ENCODE data around the gene CYP4F3. TPM values are rescaled to one million over a fixed set of nuclear protein-coding genes. Genes with fewer than 3 reads are reported as not detected.

CYP4F3 gene
- total and polyA plus RNA-seq, 2 of the 13 experiments (the other 11 are each of a cell fraction or from before 2014, with no cell fraction given), result 17.8 to 22.8 TPM

DNA sequence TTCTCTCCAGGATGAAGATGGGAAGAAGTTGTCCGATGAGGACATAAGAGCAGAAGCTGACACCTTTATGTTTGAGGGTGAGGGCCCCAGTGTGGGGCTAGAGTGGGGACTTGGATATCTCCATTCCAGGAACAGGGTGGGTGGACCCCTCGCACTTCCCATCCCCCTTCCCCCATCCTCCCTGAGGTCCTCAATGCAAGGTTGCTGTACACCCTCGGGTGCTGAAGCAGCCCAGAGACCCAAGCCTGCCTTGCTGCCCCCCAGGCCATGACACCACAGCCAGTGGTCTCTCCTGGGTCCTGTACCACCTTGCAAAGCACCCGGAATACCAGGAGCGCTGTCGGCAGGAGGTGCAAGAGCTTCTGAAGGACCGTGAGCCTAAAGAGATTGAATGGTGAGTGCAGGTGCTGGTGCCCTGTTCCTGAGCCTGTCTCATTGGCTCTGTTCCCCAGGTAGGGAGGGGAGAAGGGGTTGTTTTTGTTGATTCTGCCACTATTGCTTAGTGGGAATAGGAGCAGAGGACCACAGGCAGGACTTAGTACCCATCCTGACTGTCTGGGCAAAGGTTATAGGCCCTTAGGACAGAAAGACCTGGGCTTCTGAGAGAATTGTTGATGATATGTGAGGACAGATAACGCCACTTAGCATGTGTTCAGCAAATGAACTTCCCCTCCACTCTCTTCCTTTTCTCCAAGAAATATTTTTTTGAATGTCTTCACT, 12.0 kb downstream of the CYP4F3 start:
- intact Hi-C loops (cut with micrococcal nuclease; ENCODE audit: unreplicated experiment) (no loop called here), in situ Hi-C loops (cut with HindIII; ENCODE audit: extremely low pct_ligation_motif_present, low pct_unique_long_range_greater_than_20kb) (no loop called here)
- POLR2A ChIA-PET, result no interaction called here
- no TSS peak for BruUV-seq (replicated peaks)
- Histone ChIP-seq H3K4me3 (replicated peaks in 1 of 3; ENCODE audit: insufficient read depth in 1 of 3, low read depth in 2 of 3, low read length in 3 of 3) (no peak overlapping the region), H3K4me1 (ENCODE audit: insufficient read depth, low read length) (no peaks in the 10 kb centered on the region), H4K20me1 (ENCODE audit: insufficient read depth, low read length) (no peaks in the 10 kb centered on the region), H2AFZ (ENCODE audit: low read length) (no peak overlapping the region), H3K9ac (ENCODE audit: insufficient read depth, low read depth, low read length) (no peak overlapping the region), H3K36me3 (replicated peaks in 1 of 2; ENCODE audit: control insufficient read depth in 1 of 2, insufficient read depth in 2 of 2, low read length in 2 of 2) (peaks cover 2 to 23% of the 10 kb centered on the region in 2 experiments; a peak in 4 of 5 replicates), H3K4me2 (ENCODE audit: low read depth, low read length) (no peak overlapping the region), H3K9me3 (ENCODE audit: low read length) (no peaks in the 10 kb centered on the region), H3K27ac (ENCODE audit: extremely low read length, insufficient read depth, low read length) (no peak overlapping the region), H3K27me3 (ENCODE audit: control insufficient read depth in 1 of 2, insufficient read depth in 2 of 2, low read length in 2 of 2) (no peaks in the 10 kb centered on the region), H3K79me2 (ENCODE audit: insufficient read depth, low read length) (no peaks in the 10 kb centered on the region)
- TF ChIP-seq SNAPC2 (CRISPR knock-in tag; IDR thresholded peaks at IDR 0.05) (no peak), HOXA9 (CRISPR knock-in tag; IDR thresholded peaks at IDR 0.05; ENCODE audit: borderline replicate concordance) (no peak), ZNF431 (CRISPR knock-in tag; IDR thresholded peaks at IDR 0.05; ENCODE audit: borderline replicate concordance, low read depth) (no peak), ZNF383 (CRISPR knock-in tag; IDR thresholded peaks at IDR 0.05; ENCODE audit: borderline replicate concordance) (no peak), REL (CRISPR knock-in tag; conservative IDR thresholded peaks at IDR 0.05) (no peak), ATRX (CRISPR knock-in tag; IDR thresholded peaks at IDR 0.05; ENCODE audit: borderline replicate concordance) (no peak)
- TF ChIP-seq, protein P1, sequence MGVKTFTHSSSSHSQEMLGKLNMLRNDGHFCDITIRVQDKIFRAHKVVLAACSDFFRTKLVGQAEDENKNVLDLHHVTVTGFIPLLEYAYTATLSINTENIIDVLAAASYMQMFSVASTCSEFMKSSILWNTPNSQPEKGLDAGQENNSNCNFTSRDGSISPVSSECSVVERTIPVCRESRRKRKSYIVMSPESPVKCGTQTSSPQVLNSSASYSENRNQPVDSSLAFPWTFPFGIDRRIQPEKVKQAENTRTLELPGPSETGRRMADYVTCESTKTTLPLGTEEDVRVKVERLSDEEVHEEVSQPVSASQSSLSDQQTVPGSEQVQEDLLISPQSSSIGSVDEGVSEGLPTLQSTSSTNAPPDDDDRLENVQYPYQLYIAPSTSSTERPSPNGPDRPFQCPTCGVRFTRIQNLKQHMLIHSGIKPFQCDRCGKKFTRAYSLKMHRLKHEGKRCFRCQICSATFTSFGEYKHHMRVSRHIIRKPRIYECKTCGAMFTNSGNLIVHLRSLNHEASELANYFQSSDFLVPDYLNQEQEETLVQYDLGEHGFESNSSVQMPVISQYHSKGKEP (CRISPR knock-in tag; IDR thresholded peaks at IDR 0.05), result no peak
- TF ChIP-seq, protein P2, sequence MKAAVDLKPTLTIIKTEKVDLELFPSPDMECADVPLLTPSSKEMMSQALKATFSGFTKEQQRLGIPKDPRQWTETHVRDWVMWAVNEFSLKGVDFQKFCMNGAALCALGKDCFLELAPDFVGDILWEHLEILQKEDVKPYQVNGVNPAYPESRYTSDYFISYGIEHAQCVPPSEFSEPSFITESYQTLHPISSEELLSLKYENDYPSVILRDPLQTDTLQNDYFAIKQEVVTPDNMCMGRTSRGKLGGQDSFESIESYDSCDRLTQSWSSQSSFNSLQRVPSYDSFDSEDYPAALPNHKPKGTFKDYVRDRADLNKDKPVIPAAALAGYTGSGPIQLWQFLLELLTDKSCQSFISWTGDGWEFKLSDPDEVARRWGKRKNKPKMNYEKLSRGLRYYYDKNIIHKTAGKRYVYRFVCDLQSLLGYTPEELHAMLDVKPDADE (CRISPR knock-in tag; IDR thresholded peaks at IDR 0.05), result no peak
- TF ChIP-seq, protein P3, sequence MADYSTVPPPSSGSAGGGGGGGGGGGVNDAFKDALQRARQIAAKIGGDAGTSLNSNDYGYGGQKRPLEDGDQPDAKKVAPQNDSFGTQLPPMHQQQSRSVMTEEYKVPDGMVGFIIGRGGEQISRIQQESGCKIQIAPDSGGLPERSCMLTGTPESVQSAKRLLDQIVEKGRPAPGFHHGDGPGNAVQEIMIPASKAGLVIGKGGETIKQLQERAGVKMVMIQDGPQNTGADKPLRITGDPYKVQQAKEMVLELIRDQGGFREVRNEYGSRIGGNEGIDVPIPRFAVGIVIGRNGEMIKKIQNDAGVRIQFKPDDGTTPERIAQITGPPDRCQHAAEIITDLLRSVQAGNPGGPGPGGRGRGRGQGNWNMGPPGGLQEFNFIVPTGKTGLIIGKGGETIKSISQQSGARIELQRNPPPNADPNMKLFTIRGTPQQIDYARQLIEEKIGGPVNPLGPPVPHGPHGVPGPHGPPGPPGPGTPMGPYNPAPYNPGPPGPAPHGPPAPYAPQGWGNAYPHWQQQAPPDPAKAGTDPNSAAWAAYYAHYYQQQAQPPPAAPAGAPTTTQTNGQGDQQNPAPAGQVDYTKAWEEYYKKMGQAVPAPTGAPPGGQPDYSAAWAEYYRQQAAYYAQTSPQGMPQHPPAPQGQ (CRISPR knock-in tag; IDR thresholded peaks at IDR 0.05; ENCODE audit: borderline replicate concordance), result no peak
- 97% methylated on average over 3 of the region's 8 CpGs for WGBS (ENCODE audit: low lambda C conversion rate)
- FAIRE-seq, result no peak
- ATAC-seq, result no peak
- CTCF ChIA-PET (ENCODE audit: low intra/inter-chr PET ratio, low total read pairs), result no interaction called here
- no peak for DNase-seq (ENCODE audit: low spot score)

Data from HepG2 (cell line).